MCF 10A (cell line): ENCODE data around the gene FAIM2. TPM values are rescaled to one million over a fixed set of nuclear protein-coding genes. Genes with fewer than 3 reads are reported as not detected.

Source experiments
- BruUV-seq: library from RNA; stranded (reverse); fragments of 400-500 nt; replicated peaks from 2 replicates; lab custom pipeline; 2021; lab: Mats Ljungman, UMichigan
- CTCF ChIA-PET: fragments of 300-600 bp; sonication (Branson Sonifier 250); formaldehyde crosslinking; extraction: SDS; loops from one replicate; lab custom pipeline; 2021; ENCODE audit warnings: antibody characterized with exemption, inconsistent platforms; lab: Yijun Ruan, JAX
- POLR2A ChIA-PET: fragments of 300-600, 350-650 bp; sonication (Branson Sonifier 250); formaldehyde crosslinking; extraction: SDS; loops from one replicate; lab custom pipeline; 2020; ENCODE audit warnings: antibody characterized with exemption, inconsistent platforms; lab: Yijun Ruan, JAX
- DNase-seq: peaks from one replicate; pipeline ENCODE4 v3.0.0-alpha.2; 2018; ENCODE audit not compliant: unreplicated experiment
- H3K27ac Mint-ChIP-seq: one replicate; pipeline ENCODE4 v1.8.0; 2022; ENCODE audit warnings: mild to moderate bottlenecking, low read depth, mixed read lengths; ENCODE audit not compliant: unreplicated experiment
- H3K27me3 Mint-ChIP-seq: one replicate; pipeline ENCODE4 v1.8.0; 2022; ENCODE audit warnings: mixed read lengths; ENCODE audit not compliant: insufficient read depth, unreplicated experiment
- H3K36me3 Mint-ChIP-seq: one replicate; pipeline ENCODE4 v1.8.0; 2022; ENCODE audit warnings: mild to moderate bottlenecking, moderate library complexity, mixed read lengths; ENCODE audit not compliant: insufficient read depth, unreplicated experiment
- H3K4me1 Mint-ChIP-seq: one replicate; pipeline ENCODE4 v1.8.0; 2022; ENCODE audit warnings: mixed read lengths; ENCODE audit not compliant: insufficient read depth, unreplicated experiment
- H3K4me3 Mint-ChIP-seq: one replicate; pipeline ENCODE4 v1.8.0; 2022; ENCODE audit warnings: mild to moderate bottlenecking, moderate library complexity, mixed read lengths; ENCODE audit not compliant: unreplicated experiment
- H3K9me3 Mint-ChIP-seq: one replicate; pipeline ENCODE4 v1.8.0; 2022; ENCODE audit warnings: mixed read lengths; ENCODE audit not compliant: unreplicated experiment
- CTCF ChIP-seq: fragments of 200-600 bp; IDR thresholded peaks from one replicate; pipeline ENCODE4 v1.8.0; 2022; ENCODE audit warnings: antibody characterized with exemption, mild to moderate bottlenecking; ENCODE audit not compliant: unreplicated experiment
- intact Hi-C: fragments of 100-400 bp; cut with micrococcal nuclease; formaldehyde crosslinking; loops from 2 replicates; pipeline ENCODE4 v1.14.1; 2022
- total RNA-seq: library from RNA; stranded (reverse); gene quantifications from 2 replicates; pipeline ENCODE4 v1.2.3, GENCODE V29; 2022

Gene FAIM2
- total RNA-seq, 1 experiment from 2014 or later = not detected

- intact Hi-C loops = no loop called here
These were observed 61.0 kb downstream of the FAIM2 start, which contains the start of gene BCDIN3D for GRCh38 chr12:49842519-49843352. BCDIN3D (minus strand) TSS chr12:49843106; CDS start chr12:49843087, 19 bp downstream.

GRCh38 chr12:49838973-49839633, 64.6 kb downstream of the FAIM2 start:
- TF ChIP-seq CTCF = peak; percentile 71
- no peaks in the 10 kb centered on the region for H3K9me3 Mint-ChIP-seq
- intact Hi-C loops = loop anchor here (1.0 to 2.0 kb wide), 2 partner anchors 63 to 194 kb away; no protein-coding TSS in a partner anchor
- no peaks in the 10 kb centered on the region for H3K27me3 Mint-ChIP-seq
- ChIA-PET CTCF (interaction anchor here (0.6 to 6.6 kb wide), 23 partner anchors 10 to 1946 kb away, joined by 3 to 57 read pairs (median 4); partner anchors contain the start of genes NCKAP5L, TMBIM6 and TUBA1B), POLR2A (interaction anchor here (0.5 to 1.8 kb wide), 3 partner anchors 11 to 245 kb away, joined by 3 to 9 read pairs (median 7); partner anchors contain the start of genes NCKAP5L and TMBIM6)
- no peak overlapping the region for H3K4me3 Mint-ChIP-seq
- peaks cover 15% of the 10 kb centered on the region for H3K36me3 Mint-ChIP-seq
- peak; percentile 59 for DNase-seq
- no TSS peak for BruUV-seq
- peaks cover 16% of the 10 kb centered on the region for H3K4me1 Mint-ChIP-seq
- no peak overlapping the region for H3K27ac Mint-ChIP-seq

More at GRCh38 chr12:49842519-49843352, 61.0 kb downstream of the FAIM2 start, which contains the start of gene BCDIN3D:
- BruUV-seq = TSS peak; percentile 82
- peak within 1 kb of the TSS; percentile 81 for H3K4me3 Mint-ChIP-seq
- H3K36me3 Mint-ChIP-seq = peaks cover 9% of the 10 kb centered on the region
- H3K9me3 Mint-ChIP-seq = no peaks in the 10 kb centered on the region
- no peak for TF ChIP-seq CTCF
- H3K27ac Mint-ChIP-seq = peak within 1 kb of the TSS; percentile 92
- DNase-seq = peak; percentile 94
- H3K27me3 Mint-ChIP-seq = no peaks in the 10 kb centered on the region
- peaks cover 16% of the 10 kb centered on the region for H3K4me1 Mint-ChIP-seq
- POLR2A ChIA-PET = interaction anchor here (0.5 to 4.8 kb wide), 28 partner anchors 9 to 1026 kb away, joined by 3 to 67 read pairs (median 4); partner anchors contain the start of genes LARP4, NCKAP5L, RACGAP1 and SPATS2
- CTCF ChIA-PET = interaction anchor here (0.6 to 1.3 kb wide), 5 partner anchors 14 to 617 kb away, joined by 3 to 8 read pairs (median 3); partner anchors contain the start of gene NCKAP5L

- CTCF ChIA-PET = no interaction called here
These were observed 70.8 kb downstream of the FAIM2 start for GRCh38 chr12:49832836-49833421.

More at GRCh38 chr12:49832836-49833421, 70.8 kb downstream of the FAIM2 start:
- intact Hi-C loops = no loop called here
- Mint-ChIP-seq H3K9me3 (no peaks in the 10 kb centered on the region), H3K36me3 (peaks cover 8% of the 10 kb centered on the region), H3K27ac (peak overlapping the region; percentile 29), H3K4me1 (peaks cover 17% of the 10 kb centered on the region), H3K4me3 (no peak overlapping the region), H3K27me3 (no peaks in the 10 kb centered on the region)
- TF ChIP-seq CTCF = no peak
- POLR2A ChIA-PET = interaction anchor here (1.7 to 2.5 kb wide), 2 partner anchors 9 to 92 kb away, joined by 6 to 14 read pairs; partner anchors contain the start of genes BCDIN3D and TMBIM6
- peak; percentile 33 for DNase-seq
- BruUV-seq = no TSS peak
